C4-2B (cell line): ENCODE data around the gene CREB3L4.

ENCODE experiments used
- CTCF ChIP-seq: fragments of 450-650 bp; conservative IDR thresholded peaks from 2 replicates; pipeline ENCODE4 v1.5.1; 2017; ENCODE audit warnings: mild to moderate bottlenecking
- ZFX ChIP-seq: fragments of 450-650 bp; IDR thresholded peaks from 2 replicates; pipeline ENCODE4 v1.6.1; 2017

GRCh38 chr1:153970346-153970745 lies 2.6 kb downstream of the CREB3L4 start:
- no peak for TF ChIP-seq CTCF
- no peak for TF ChIP-seq ZFX
